Measurements from ENCODE around the gene PDCD6IP.

The PDCD6IP gene

DNA sequence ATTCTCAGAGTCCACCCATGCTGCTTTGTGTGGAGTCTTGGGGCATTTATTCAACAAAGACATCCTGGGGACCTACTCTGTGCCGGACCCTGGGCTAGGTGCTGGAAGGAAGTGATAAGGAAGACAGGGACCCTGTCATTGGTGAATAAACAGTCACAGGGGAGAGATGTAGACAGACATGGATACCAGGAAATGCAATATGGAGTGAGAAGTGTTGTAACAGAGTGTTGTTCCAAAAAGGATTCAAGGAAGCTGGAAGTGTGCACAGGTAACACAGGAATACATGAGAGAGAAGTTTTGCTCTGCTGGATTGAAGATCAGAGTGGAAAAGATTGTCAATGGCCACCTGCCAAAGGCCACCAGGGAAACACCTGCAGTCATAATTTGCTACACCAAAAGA lies 89.0 kb downstream of the PDCD6IP start:
- Mint-ChIP-seq H3K4me1 (peaks cover 4% of the 10 kb centered on the region), H3K27ac (no peak overlapping the region), H3K27me3 (no peaks in the 10 kb centered on the region), H3K9me3 (no peaks in the 10 kb centered on the region), H3K36me3 (no peaks in the 10 kb centered on the region), H3K4me3 (no peak overlapping the region)

DNA sequence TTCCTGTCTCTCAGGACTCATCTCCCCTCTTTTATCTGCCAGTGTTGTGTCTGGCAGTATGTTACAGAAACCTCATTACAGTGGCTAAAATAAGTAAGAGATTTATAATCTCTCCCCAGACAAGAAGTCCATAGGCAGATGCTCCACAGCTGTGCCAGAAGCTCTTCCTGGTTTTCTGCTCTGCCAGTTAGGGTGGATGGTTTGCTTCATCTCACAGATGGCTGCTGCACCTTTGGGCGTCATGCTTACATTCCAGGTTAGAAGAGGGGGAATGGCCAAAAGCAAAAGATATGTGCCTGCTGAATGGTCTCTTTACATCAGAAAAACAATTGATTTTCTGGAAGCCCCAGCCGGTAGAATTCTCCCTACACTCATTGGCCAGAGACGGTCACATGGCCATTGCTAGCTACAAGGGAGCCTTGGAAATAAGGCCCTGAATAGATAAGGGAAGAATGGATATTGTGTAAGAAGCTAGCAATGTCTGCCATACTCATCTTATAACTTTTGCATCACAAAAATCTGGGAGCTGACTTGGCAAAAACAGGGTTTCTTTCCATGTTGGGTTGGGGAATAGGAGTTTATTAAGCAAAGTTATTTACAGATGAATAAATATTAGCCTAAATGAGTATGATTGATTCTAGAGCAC lies 91.1 kb downstream of the PDCD6IP start:
- H3K4me1 Mint-ChIP-seq = no peaks in the 10 kb centered on the region
- H3K27ac Mint-ChIP-seq = no peak overlapping the region
- no peaks in the 10 kb centered on the region for H3K9me3 Mint-ChIP-seq
- no peaks in the 10 kb centered on the region for H3K27me3 Mint-ChIP-seq
- no peak overlapping the region for H3K4me3 Mint-ChIP-seq
- H3K36me3 Mint-ChIP-seq = no peaks in the 10 kb centered on the region

DNA sequence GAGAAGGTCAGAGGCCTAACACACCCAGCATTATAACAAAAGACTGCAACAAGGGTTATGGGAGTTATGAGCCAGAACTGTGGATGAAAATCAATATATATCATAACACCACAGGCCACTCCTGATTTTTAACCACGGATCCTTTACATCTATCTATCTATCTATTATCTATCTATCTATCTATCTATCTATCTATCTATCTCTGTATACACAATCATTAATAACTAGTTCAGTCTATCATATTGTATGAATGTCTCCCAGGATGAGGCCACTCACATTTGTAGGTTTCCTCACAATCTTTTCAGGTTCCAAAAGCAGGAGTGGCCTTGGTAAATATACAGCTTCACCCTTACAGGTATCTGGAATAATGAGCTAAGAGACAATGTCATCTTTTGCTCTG lies 94.2 kb downstream of the PDCD6IP start:
- no peaks in the 10 kb centered on the region for H3K27me3 Mint-ChIP-seq
- no peak overlapping the region for H3K27ac Mint-ChIP-seq
- H3K4me1 Mint-ChIP-seq = no peaks in the 10 kb centered on the region
- no peak overlapping the region for H3K4me3 Mint-ChIP-seq
- no peaks in the 10 kb centered on the region for H3K36me3 Mint-ChIP-seq
- no peaks in the 10 kb centered on the region for H3K9me3 Mint-ChIP-seq

DNA sequence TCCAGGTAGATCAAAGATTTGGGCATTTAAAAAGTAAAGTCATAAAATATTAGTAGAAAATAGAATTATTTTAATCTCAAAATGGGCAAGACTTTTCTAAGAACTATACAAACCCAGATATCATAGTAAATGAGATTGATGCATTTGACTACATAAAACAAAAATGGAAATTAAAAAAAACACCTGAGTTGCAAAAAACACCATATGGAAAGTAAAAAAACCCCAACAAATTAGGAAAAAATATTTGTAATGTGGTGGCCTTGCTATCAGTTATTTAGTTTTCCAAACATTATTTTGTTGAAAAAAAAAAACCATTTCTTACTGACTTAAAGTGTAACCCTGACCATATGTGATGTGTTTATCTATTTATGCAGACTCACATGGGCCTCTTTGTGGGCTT lies 97.2 kb downstream of the PDCD6IP start:
- Mint-ChIP-seq H3K27ac (no peak overlapping the region), H3K36me3 (no peaks in the 10 kb centered on the region), H3K27me3 (no peaks in the 10 kb centered on the region), H3K9me3 (no peaks in the 10 kb centered on the region), H3K4me1 (no peaks in the 10 kb centered on the region), H3K4me3 (no peak overlapping the region)

DNA sequence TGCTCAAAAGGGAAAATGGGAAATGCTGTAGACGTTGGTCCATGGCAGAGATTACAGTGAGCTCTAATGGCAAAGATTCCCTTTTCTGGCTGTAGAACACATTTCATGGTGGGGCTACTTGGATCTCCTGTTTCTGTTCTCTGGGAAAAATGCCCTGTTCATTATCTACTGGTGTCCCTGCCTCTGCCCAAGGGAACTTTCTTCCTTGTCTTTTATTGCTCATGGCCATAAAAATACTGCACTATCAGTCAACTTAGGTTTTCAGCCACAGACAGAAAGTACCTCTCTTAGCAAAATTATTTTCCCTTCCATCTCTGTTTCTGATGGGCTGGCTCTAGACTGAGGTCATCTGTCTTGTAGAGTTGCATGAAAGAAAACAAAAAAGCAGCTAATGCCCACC lies 98.9 kb downstream of the PDCD6IP start:
- Mint-ChIP-seq H3K4me3 (no peak overlapping the region), H3K36me3 (no peaks in the 10 kb centered on the region), H3K27ac (no peak overlapping the region), H3K4me1 (no peaks in the 10 kb centered on the region), H3K27me3 (no peaks in the 10 kb centered on the region), H3K9me3 (no peaks in the 10 kb centered on the region)

DNA sequence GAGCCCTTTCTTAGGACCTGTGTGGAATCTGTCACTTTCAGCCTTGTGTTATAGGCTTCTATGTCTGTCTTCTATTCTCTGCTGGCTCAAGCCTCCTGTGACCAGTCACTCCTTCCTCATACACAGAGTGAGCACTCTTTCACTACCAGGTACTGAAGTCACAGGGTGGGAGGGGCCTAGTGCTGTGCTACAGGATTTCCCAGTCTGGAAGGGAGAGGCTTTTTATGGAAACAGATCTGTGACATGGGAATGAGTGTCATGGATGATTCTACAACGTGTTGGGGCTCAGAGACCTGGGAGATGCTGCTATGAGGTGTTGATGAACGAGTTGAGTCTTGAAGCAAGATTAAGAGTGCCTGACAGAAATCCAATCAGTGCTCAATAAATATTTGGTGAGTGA lies 100.5 kb downstream of the PDCD6IP start:
- H3K27ac Mint-ChIP-seq = no peak overlapping the region
- no peaks in the 10 kb centered on the region for H3K4me1 Mint-ChIP-seq
- H3K9me3 Mint-ChIP-seq = no peaks in the 10 kb centered on the region
- no peaks in the 10 kb centered on the region for H3K36me3 Mint-ChIP-seq
- H3K27me3 Mint-ChIP-seq = no peaks in the 10 kb centered on the region
- H3K4me3 Mint-ChIP-seq = no peak overlapping the region

DNA sequence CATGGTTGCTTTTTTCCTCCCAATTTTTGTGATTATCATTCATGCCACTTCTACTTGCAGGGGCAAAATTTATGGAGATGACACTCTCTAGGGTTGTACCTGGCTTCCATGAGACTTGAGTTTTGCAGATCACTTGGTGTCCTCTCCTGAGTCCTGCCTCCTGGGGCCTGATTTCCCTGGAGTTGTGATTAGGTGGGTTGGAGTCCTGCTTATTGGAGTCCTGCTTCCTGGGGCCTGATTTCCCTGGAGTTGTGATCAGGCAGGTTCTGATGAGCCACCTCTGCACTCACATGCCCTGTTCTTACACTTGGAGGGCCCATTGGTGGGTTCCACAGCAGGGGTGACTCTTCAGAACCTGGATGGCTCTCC lies 102.0 kb downstream of the PDCD6IP start:
- no peak overlapping the region for H3K4me3 Mint-ChIP-seq
- H3K9me3 Mint-ChIP-seq = no peaks in the 10 kb centered on the region
- H3K27me3 Mint-ChIP-seq = no peaks in the 10 kb centered on the region
- H3K4me1 Mint-ChIP-seq = no peaks in the 10 kb centered on the region
- H3K36me3 Mint-ChIP-seq = no peaks in the 10 kb centered on the region
- H3K27ac Mint-ChIP-seq = no peak overlapping the region

DNA sequence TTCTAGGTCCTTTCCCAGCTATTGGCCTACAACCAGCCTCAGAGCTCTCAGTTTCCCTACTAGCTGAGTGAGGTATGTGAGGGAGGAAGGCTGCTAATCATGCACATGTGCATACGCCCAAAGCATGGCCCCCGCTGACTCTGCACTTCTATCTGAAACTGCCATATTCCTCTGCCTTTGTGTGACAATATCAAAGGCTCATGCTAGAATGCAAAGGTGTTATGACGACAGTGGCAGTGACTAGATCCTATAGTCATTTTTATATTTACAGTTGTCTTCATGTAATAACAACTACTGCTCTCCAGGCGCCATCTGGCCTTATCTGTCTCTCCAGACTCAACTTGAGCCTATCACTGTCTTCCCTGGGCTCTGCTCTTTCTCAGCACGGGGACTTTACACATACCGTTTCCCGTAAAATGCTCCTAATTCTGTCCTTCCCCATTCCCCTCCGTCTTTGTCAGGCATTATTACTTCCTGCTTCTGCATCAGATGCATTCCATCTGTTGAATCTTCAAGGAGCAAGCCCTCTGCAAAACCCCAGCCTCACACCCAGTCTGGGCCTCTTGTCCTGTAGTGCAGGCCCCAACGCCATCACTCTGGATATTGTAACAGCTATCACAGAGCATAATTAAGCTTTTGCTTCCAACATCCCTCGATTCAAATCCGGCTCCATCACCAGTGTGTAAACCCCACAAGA lies 102.5 kb downstream of the PDCD6IP start:
- no peaks in the 10 kb centered on the region for H3K9me3 Mint-ChIP-seq
- H3K4me3 Mint-ChIP-seq = no peak overlapping the region
- H3K27me3 Mint-ChIP-seq = no peaks in the 10 kb centered on the region
- H3K4me1 Mint-ChIP-seq = no peaks in the 10 kb centered on the region
- no peaks in the 10 kb centered on the region for H3K36me3 Mint-ChIP-seq
- H3K27ac Mint-ChIP-seq = no peak overlapping the region

DNA sequence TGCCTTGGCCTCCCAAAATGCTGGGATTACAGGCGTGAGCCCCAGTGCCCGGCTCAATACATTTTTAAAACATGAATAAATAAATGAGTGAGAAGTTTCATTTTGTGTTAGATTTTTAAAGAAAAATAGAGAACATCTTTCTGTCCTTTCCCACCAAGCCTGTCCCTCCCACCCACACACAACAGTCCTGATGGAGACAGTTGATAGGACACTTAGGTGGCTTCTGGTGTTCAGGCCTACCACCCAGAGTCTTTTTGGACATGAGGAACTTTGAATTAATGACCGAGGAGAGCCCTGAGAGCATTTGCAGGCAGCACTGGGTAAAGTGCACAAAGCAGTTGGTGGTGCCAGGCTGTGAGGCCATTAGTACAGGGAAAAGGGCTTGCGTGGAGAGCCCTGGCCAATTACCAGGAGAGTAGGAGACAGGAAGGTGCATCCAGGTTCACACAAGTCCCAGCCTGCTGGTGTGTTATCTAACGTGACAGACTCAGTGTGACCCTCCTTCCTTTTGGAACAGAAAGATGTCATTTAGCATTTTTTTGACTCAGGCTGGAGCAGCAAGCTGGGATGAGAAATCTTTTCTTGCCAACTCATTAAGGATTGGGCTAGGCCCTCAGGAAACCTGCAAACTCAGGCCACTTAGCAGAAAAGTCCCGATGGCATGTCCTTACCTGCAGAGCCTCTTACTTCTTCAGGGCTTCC lies 103.6 kb downstream of the PDCD6IP start:
- Mint-ChIP-seq H3K9me3 (no peaks in the 10 kb centered on the region), H3K4me3 (no peak overlapping the region), H3K4me1 (no peaks in the 10 kb centered on the region), H3K36me3 (no peaks in the 10 kb centered on the region), H3K27me3 (no peaks in the 10 kb centered on the region), H3K27ac (no peak overlapping the region)

DNA sequence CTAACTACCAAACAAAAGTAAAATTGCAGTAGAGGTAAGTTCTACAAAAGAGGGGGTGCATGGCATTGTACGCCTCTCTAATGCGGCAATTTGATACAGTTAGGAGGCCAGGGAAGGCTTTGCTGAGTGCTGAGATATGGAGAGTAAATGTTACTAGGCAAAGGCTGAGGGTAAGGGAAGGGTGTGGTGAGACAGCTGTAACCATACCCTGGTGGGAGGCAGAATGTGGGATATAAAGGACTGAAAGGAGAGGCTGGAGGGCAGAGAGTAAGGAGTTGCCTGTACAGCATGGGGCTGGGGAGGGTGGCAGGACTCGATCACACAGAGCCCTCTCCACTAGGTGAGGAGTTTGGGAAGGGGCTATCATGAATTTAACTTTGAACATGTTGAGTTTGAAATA lies 106.3 kb downstream of the PDCD6IP start:
- no peak overlapping the region for H3K27ac Mint-ChIP-seq
- H3K9me3 Mint-ChIP-seq = no peaks in the 10 kb centered on the region

DNA sequence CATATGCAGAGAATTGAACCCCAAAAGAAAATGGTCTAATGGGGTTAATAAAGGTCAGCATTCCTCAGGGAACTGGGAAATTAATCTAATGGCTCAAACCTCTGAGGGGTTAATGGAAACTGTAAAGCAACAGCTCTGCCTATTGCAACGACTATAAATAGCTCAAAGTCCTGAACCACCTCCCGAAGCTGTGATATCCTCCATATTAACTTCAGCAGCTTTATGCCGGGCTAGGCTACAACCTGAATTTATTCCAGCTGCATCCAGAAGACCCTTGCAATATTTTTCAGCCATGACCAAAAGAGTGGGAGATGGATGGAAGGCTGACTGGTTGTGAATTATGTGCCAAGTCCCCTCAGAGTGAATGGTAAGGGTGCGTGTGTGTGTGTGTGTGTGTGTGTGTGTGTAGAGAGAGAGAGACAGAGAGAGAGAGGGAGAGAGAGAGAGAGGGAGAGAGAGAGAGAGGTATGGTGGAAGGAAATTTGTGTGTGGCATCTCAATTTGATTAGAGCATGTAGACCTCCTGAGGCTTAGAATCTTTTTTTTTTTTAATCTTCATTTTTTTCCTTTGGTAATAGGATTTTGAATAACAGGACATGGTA lies 109.9 kb downstream of the PDCD6IP start:
- H3K36me3 Mint-ChIP-seq = no peaks in the 10 kb centered on the region
- H3K4me3 Mint-ChIP-seq = no peak overlapping the region

More for the DNA sequence above, 106.3 kb downstream of the PDCD6IP start:
- no peak overlapping the region for H3K4me3 Mint-ChIP-seq
- no peaks in the 10 kb centered on the region for H3K4me1 Mint-ChIP-seq
- no peaks in the 10 kb centered on the region for H3K27me3 Mint-ChIP-seq
- H3K36me3 Mint-ChIP-seq = no peaks in the 10 kb centered on the region

DNA sequence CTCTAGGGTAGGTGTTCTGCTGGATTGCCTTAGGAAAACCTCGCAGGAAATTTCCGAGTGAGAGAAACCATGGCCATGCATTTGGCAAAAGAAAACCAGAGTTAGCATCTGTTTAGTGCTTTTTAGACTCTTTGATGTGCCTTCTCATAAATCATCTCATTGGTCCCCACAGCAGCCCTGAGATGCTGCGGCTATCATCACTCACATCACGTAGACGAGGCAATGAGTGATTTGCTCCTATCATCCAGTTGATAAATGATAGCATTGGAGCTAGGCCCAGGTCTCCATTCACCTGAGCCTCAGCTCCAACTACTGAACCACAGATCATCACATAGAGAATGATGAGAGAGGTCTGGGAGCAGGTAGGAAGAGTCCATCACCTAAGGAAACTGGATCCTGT lies 111.1 kb downstream of the PDCD6IP start:
- Mint-ChIP-seq H3K36me3 (no peaks in the 10 kb centered on the region), H3K4me3 (no peak overlapping the region), H3K4me1 (no peaks in the 10 kb centered on the region), H3K9me3 (no peaks in the 10 kb centered on the region), H3K27ac (no peak overlapping the region), H3K27me3 (no peaks in the 10 kb centered on the region)

More for the DNA sequence above, 109.9 kb downstream of the PDCD6IP start:
- Mint-ChIP-seq H3K27ac (no peak overlapping the region), H3K9me3 (no peaks in the 10 kb centered on the region), H3K4me1 (no peaks in the 10 kb centered on the region), H3K27me3 (no peaks in the 10 kb centered on the region)

DNA sequence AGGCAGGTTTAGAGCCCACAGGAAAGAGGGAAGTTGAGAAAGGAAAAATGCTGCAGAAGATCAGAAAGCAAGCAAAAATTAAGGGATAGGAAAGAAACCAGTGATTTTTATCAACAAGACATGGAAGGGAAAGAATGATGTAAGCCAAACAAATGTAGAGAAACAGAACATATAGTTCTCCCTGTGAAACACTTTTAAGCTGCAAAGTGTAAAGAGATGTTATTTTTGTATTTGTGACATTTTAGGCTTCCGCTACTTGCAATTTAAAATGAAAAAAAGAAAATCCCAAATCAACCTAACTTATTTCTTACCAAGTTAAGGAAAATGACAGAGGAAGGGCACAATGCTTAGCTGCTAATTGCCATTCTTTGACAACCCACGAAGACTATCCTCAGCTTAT lies 111.6 kb downstream of the PDCD6IP start:
- no peaks in the 10 kb centered on the region for H3K4me1 Mint-ChIP-seq
- no peaks in the 10 kb centered on the region for H3K27me3 Mint-ChIP-seq
- no peaks in the 10 kb centered on the region for H3K9me3 Mint-ChIP-seq
- H3K4me3 Mint-ChIP-seq = no peak overlapping the region
- no peaks in the 10 kb centered on the region for H3K36me3 Mint-ChIP-seq
- no peak overlapping the region for H3K27ac Mint-ChIP-seq

DNA sequence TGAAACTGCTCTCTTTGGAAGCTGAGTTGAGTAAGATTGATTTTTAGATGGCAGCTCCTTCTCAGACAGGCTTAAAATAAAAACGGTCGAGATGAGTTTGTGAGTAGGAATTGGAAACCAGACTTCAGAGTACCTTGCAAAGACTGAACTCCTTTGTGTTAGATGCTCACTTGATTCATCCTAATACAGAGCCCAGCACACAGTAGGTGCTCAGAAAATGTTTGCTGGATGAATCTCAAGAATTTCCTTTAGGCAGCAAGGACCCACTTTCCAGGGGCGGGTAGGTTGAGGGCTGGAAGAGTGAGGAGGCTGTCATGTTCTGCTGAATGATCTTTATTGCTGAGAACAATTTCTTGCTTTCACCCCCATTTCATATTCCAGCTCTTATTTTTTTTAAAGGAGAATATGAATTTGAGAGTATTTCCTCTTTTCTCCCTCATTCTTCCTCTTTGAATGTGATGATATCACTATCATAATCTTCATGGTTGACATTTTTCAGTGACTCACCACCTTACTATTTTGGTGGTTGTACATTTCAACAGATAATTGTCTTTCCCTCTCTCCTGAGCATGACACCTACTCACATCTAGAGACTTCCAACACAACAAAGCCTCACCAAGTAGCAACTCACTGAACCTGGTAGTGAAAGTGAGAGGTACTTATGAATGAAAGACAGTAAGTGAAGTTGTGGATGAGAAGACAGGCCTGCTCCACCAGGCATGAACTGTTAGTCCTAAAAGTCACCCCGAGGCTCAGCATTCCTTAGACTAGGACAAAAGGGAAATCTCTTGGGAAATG lies 113.3 kb downstream of the PDCD6IP start:
- Mint-ChIP-seq H3K9me3 (no peaks in the 10 kb centered on the region), H3K27me3 (peaks cover 3% of the 10 kb centered on the region)

DNA sequence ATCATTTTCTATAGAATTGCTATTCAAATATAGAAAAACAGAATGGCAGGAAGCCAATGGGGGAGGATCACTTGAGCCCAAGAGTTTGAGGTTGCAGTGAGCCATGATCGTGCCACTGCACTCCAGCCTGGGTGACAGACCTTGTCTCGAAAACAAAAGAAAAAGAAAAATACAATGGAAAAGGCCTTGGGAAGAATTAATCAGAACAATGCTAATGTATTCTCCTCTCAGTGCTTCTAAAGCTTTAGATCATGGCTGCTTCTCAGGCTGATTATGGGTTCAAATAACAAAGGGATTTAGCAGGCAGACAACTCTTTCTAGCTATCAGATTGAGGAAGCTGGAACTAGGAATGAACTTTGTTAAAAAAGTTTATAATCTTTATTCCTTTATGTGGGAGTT lies 115.8 kb downstream of the PDCD6IP start:
- no peaks in the 10 kb centered on the region for H3K4me1 Mint-ChIP-seq
- H3K9me3 Mint-ChIP-seq = no peaks in the 10 kb centered on the region
- H3K4me3 Mint-ChIP-seq = no peak overlapping the region
- peaks cover 3% of the 10 kb centered on the region for H3K27me3 Mint-ChIP-seq
- no peaks in the 10 kb centered on the region for H3K36me3 Mint-ChIP-seq
- H3K27ac Mint-ChIP-seq = no peak overlapping the region

More for the DNA sequence above, 113.3 kb downstream of the PDCD6IP start:
- Mint-ChIP-seq H3K4me1 (no peaks in the 10 kb centered on the region), H3K4me3 (no peak overlapping the region), H3K36me3 (no peaks in the 10 kb centered on the region), H3K27ac (no peak overlapping the region)

Data from activated naive CD4-positive, alpha-beta T cell treated with anti-CD3 and anti-CD28 coated beads, Interleukin-2, amount 50 U/mL, for 24 hours (primary cell).